Upper lobe of right lung (tissue), 1 donor: ENCODE measurements around the gene SUMO1. TPM values are rescaled to one million over a fixed set of nuclear protein-coding genes. Genes with fewer than 3 reads are reported as not detected.
"Not testable (repeated sequence)": the region's sequence is repeated elsewhere in the genome, so short reads cannot be mapped to it uniquely, and the experiment has no call there.

Experiments
- ATAC-seq: fragments of 200-7000 bp; cut with Tn5 transposase; one replicate; pipeline ENCODE4 v1.9.1; 2020; ENCODE audit warnings: mild to moderate bottlenecking, moderate library complexity
- DNase-seq: peaks from one replicate; pipeline ENCODE4 v3.0.0-alpha.2; 2020
- H3K27ac ChIP-seq: fragments of 200-600 bp; one replicate; pipeline ENCODE4 v1.8.0; 2022
- H3K27me3 ChIP-seq: fragments of 200-600 bp; one replicate; pipeline ENCODE4 v1.8.0; 2022; ENCODE audit warnings: mild to moderate bottlenecking
- H3K36me3 ChIP-seq: fragments of 200-600 bp; one replicate; pipeline ENCODE4 v1.8.0; 2022
- H3K4me1 ChIP-seq: fragments of 200-600 bp; one replicate; pipeline ENCODE4 v1.8.0; 2022
- H3K4me3 ChIP-seq: fragments of 200-600 bp; one replicate; pipeline ENCODE4 v1.8.0; 2022; ENCODE audit warnings: mild to moderate bottlenecking
- H3K9me3 ChIP-seq: fragments of 200-600 bp; one replicate; pipeline ENCODE4 v1.8.0; 2022
- CTCF ChIP-seq: fragments of 200-600 bp; IDR thresholded peaks from one replicate; pipeline ENCODE4 v1.8.0; 2022; ENCODE audit warnings: antibody characterized with exemption
- intact Hi-C: fragments of 100-400 bp; cut with DNase I; formaldehyde crosslinking; loops from one replicate; pipeline ENCODE4 v1.11.0; 2022
- long read RNA-seq: library from polyadenylated mRNA; unstranded; transcript quantifications from one replicate; pipeline ENCODE4 v2.0.0, GENCODE V29; 2021
- total RNA-seq: library from RNA; stranded (reverse); fragmentation: NEBNext Ultra II Directional; extraction: Animal tissue kit (Norgen Biotek cat#: 25700); gene quantifications from one replicate; pipeline ENCODE4 v1.2.1, GENCODE V29; 2021
- donor health status: DM: no; HTN: yes; CAD: no; lungs with severe emphysema.

Gene SUMO1
- 75.6 TPM for total RNA-seq
- long read RNA-seq, transcript SUMO1-203 (5 exons, 1,536 nt), result major isoform, 93 of 105 reads
- long read RNA-seq, partial matches to known transcripts, result 1 of 105 reads
- long read RNA-seq, other reads (novel, unspliced or antisense), result 6 of 105 reads

GRCh38 chr2:202238234-202239197, at the start of gene SUMO1:
Gene SUMO1 (minus strand): TSS chr2:202238597. CDS start chr2:202238451, 146 bp downstream.
- H3K36me3 ChIP-seq, result no peaks in the 10 kb centered on the region
- no peaks in the 10 kb centered on the region for H3K9me3 ChIP-seq
- DNase-seq (peak; percentile 96), ATAC-seq (peak; percentile 98)
- TF ChIP-seq CTCF, result no peak
- peak within 1 kb of the TSS; percentile 97 for H3K4me3 ChIP-seq
- peaks cover 17% of the 10 kb centered on the region for H3K4me1 ChIP-seq
- H3K27me3 ChIP-seq, result no peaks in the 10 kb centered on the region
- intact Hi-C loops, result no loop called here
- H3K27ac ChIP-seq, result peak within 1 kb of the TSS; percentile 89

GRCh38 chr2:202286595-202286994, 48.2 kb upstream of the SUMO1 start:
- DNase-seq, result no peak
- ATAC-seq, result no peak
- H3K27me3 ChIP-seq, result no peaks in the 10 kb centered on the region
- no peaks in the 10 kb centered on the region for H3K4me1 ChIP-seq
- H3K9me3 ChIP-seq, result no peaks in the 10 kb centered on the region
- no peak for TF ChIP-seq CTCF
- H3K4me3 ChIP-seq, result no peak overlapping the region
- H3K36me3 ChIP-seq, result peaks cover 99% of the 10 kb centered on the region
- H3K27ac ChIP-seq, result no peak overlapping the region
- intact Hi-C loops, result no loop called here

- ATAC-seq (peak; percentile 86), DNase-seq (no peak)
- no peak overlapping the region for H3K4me3 ChIP-seq
- H3K36me3 ChIP-seq, result peaks cover 82% of the 10 kb centered on the region
- no peaks in the 10 kb centered on the region for H3K9me3 ChIP-seq
- peaks cover 22% of the 10 kb centered on the region for H3K4me1 ChIP-seq
- intact Hi-C loops, result no loop called here
- H3K27ac ChIP-seq, result peak overlapping the region; percentile 2
- no peaks in the 10 kb centered on the region for H3K27me3 ChIP-seq
- TF ChIP-seq CTCF, result peak; percentile 59
Measured at GRCh38 chr2:202278944-202279343, 40.5 kb upstream of the SUMO1 start.

- H3K9me3 ChIP-seq, result no peaks in the 10 kb centered on the region
- peaks cover 75% of the 10 kb centered on the region for H3K36me3 ChIP-seq
- H3K27me3 ChIP-seq, result no peaks in the 10 kb centered on the region
- H3K4me1 ChIP-seq, result peaks cover 22% of the 10 kb centered on the region
- no peak for TF ChIP-seq CTCF
- intact Hi-C loops, result no loop called here
- peak overlapping the region; percentile 2 for H3K27ac ChIP-seq
- DNase-seq (no peak), ATAC-seq (no peak)
- no peak overlapping the region for H3K4me3 ChIP-seq
Measured at GRCh38 chr2:202278036-202278760, 39.8 kb upstream of the SUMO1 start.

GRCh38 chr2:202276078-202276720, 37.8 kb upstream of the SUMO1 start:
- peaks cover 29% of the 10 kb centered on the region for H3K4me1 ChIP-seq
- peaks cover 55% of the 10 kb centered on the region for H3K36me3 ChIP-seq
- DNase-seq, ATAC-seq, H3K9me3 ChIP-seq, H3K4me3 ChIP-seq, intact Hi-C loops, H3K27me3 ChIP-seq, H3K27ac ChIP-seq: not testable (repeated sequence)
